IMR-90 (cell line): Measurements from ENCODE around the gene CCM2. TPM values are rescaled to one million over a fixed set of nuclear protein-coding genes. Genes with fewer than 3 reads are reported as not detected.

Experiments used
- ATAC-seq: fragments of 200-7000 bp; cut with Tn5 transposase; 2 replicates; pipeline ENCODE4 v1.9.1; 2020; ENCODE audit warnings: low read depth, mild to moderate bottlenecking, moderate library complexity
- BruUV-seq: library from RNA; stranded (reverse); fragments of 400-500 nt; replicated peaks from 2 replicates; lab custom pipeline; 2021; lab: Mats Ljungman, UMichigan
- CTCF ChIA-PET: fragments of 300-600 bp; formaldehyde crosslinking; extraction: SDS; loops from one replicate; lab custom pipeline; 2021; ENCODE audit warnings: antibody characterized with exemption; lab: Yijun Ruan, JAX
- POLR2A ChIA-PET: fragments of 300-600 bp; sonication (Branson Sonifier 250); formaldehyde crosslinking; loops from one replicate; lab custom pipeline; 2022; ENCODE audit warnings: antibody characterized with exemption; ENCODE audit not compliant: unreplicated experiment; lab: Charles Lee
- DNase-seq: peaks from one replicate; pipeline ENCODE4 v3.0.0; 2013
- H2AFZ ChIP-seq: replicated peaks from 2 replicates; pipeline ENCODE3; 2013; ENCODE audit warnings: low read length, mild to moderate bottlenecking; ENCODE audit not compliant: poor library complexity
- H2AK5ac ChIP-seq: 2 replicates; pipeline ENCODE4 v1.6.1; 2013; ENCODE audit warnings: low read depth, low read length, inconsistent platforms
- H2AK9ac ChIP-seq: replicated peaks from 2 replicates; pipeline ENCODE3; 2013; ENCODE audit warnings: mild to moderate bottlenecking, low read depth, low read length, moderate library complexity; ENCODE audit not compliant: poor library complexity
- H2BK120ac ChIP-seq: 2 replicates; pipeline ENCODE4 v1.6.1; 2013; ENCODE audit warnings: low read depth, low read length, inconsistent platforms
- H2BK15ac ChIP-seq: 3 replicates; pipeline ENCODE4 v1.6.1; 2013; ENCODE audit warnings: low read depth, low read length, inconsistent platforms
- H2BK20ac ChIP-seq: 2 replicates; pipeline ENCODE4 v1.6.1; 2013; ENCODE audit warnings: low read depth, mild to moderate bottlenecking, inconsistent platforms, low read length, moderate library complexity
- H2BK5ac ChIP-seq: 2 replicates; pipeline ENCODE4 v1.6.1; 2013; ENCODE audit warnings: mild to moderate bottlenecking, low read depth, low read length, inconsistent platforms; ENCODE audit not compliant: poor library complexity, severe bottlenecking
- H3K14ac ChIP-seq: replicated peaks from 2 replicates; pipeline ENCODE4 v1.6.1; 2013; ENCODE audit warnings: low read depth, low read length, inconsistent platforms
- H3K18ac ChIP-seq: 2 replicates; pipeline ENCODE4 v1.6.1; 2013; ENCODE audit warnings: low read depth, low read length, control low read depth
- H3K23ac ChIP-seq: 2 replicates; pipeline ENCODE4 v1.6.1; 2013; ENCODE audit warnings: low read depth, low read length, inconsistent platforms
- H3K27ac ChIP-seq: 2 replicates; pipeline ENCODE4 v1.5.1; 2013; ENCODE audit warnings: mild to moderate bottlenecking, control low read depth, low read length; ENCODE audit not compliant: insufficient read depth
- H3K27me3 ChIP-seq: 2 replicates; pipeline ENCODE4 v1.6.1; 2013; ENCODE audit warnings: low read length; ENCODE audit not compliant: control insufficient read depth, insufficient read depth
- H3K36me3 ChIP-seq: 2 replicates; pipeline ENCODE4 v1.6.1; 2013; ENCODE audit warnings: low read length, mixed read lengths; ENCODE audit not compliant: control insufficient read depth, insufficient read depth
- H3K4ac ChIP-seq: 2 replicates; pipeline ENCODE4 v1.6.1; 2013; ENCODE audit warnings: low read depth, low read length, inconsistent platforms
- H3K4me1 ChIP-seq: 2 replicates; pipeline ENCODE4 v1.6.1; 2013; ENCODE audit warnings: low read length, mixed read lengths; ENCODE audit not compliant: control insufficient read depth, insufficient read depth
- H3K4me2 ChIP-seq: 2 replicates; pipeline ENCODE4 v1.6.1; 2013; ENCODE audit warnings: low read depth, mild to moderate bottlenecking, control low read depth, low read length, moderate library complexity
- H3K4me3 ChIP-seq: 2 replicates; pipeline ENCODE4 v1.5.1; 2013; ENCODE audit warnings: low read depth, mild to moderate bottlenecking, control low read depth, low read length, moderate library complexity; ENCODE audit not compliant: insufficient read depth
- H3K56ac ChIP-seq: 2 replicates; pipeline ENCODE4 v1.6.1; 2013; ENCODE audit warnings: low read length, inconsistent platforms; ENCODE audit not compliant: insufficient read depth; ENCODE audit errors: extremely low read depth
- H3K79me1 ChIP-seq, 2 experiments: 2 replicates each; pipeline ENCODE4 v1.6.1; 2013; ENCODE audit warnings: low read length in 2 of 2, inconsistent platforms in 1 of 2, low read depth in 1 of 2
- H3K9ac ChIP-seq: 2 replicates; pipeline ENCODE4 v1.6.1; 2013; ENCODE audit warnings: low read depth, low read length, control low read depth
- H3K9me1 ChIP-seq: 2 replicates; pipeline ENCODE4 v1.6.1; 2013; ENCODE audit warnings: low read length, inconsistent platforms; ENCODE audit not compliant: insufficient read depth
- H3K9me3 ChIP-seq: 2 replicates; pipeline ENCODE4 v1.6.1; 2013; ENCODE audit warnings: low read length; ENCODE audit not compliant: control insufficient read depth, insufficient read depth
- H4K20me1 ChIP-seq: 2 replicates; pipeline ENCODE4 v1.6.1; 2013; ENCODE audit warnings: low read length, inconsistent platforms; ENCODE audit not compliant: insufficient read depth
- H4K5ac ChIP-seq: 2 replicates; pipeline ENCODE4 v1.6.1; 2013; ENCODE audit warnings: mild to moderate bottlenecking, low read depth, low read length, control low read depth
- H4K8ac ChIP-seq, 2 experiments: 2 replicates each; pipeline ENCODE4 v1.6.1; 2013; ENCODE audit warnings: low read depth in 2 of 2, low read length in 2 of 2, control low read depth in 1 of 2, inconsistent platforms in 1 of 2
- H4K91ac ChIP-seq: 2 replicates; pipeline ENCODE4 v1.6.1; 2013; ENCODE audit warnings: low read depth, low read length, inconsistent platforms; ENCODE audit not compliant: insufficient read depth
- CEBPB ChIP-seq: IDR thresholded peaks from 2 replicates; pipeline ENCODE4 v1.6.1; 2012; ENCODE audit warnings: low read depth, low read length, improper control_type of control experiment
- FOS ChIP-seq: fragments of 150-350 bp; IDR thresholded peaks from 2 replicates; pipeline ENCODE4 v1.6.1; 2016; ENCODE audit warnings: low read depth, low read length
- MAZ ChIP-seq: IDR thresholded peaks from 2 replicates; pipeline ENCODE4 v1.6.1; 2012; ENCODE audit warnings: low read depth, mild to moderate bottlenecking, low read length, improper control_type of control experiment, moderate library complexity, borderline replicate concordance
- MXI1 ChIP-seq: IDR thresholded peaks from 2 replicates; pipeline ENCODE4 v1.6.1; 2012; ENCODE audit warnings: low read depth, mild to moderate bottlenecking, low read length, moderate library complexity, borderline replicate concordance
- NFE2L2 ChIP-seq: fragments of 150-350 bp; IDR thresholded peaks from 2 replicates; pipeline ENCODE4 v1.6.1; 2016; ENCODE audit warnings: low read depth, mild to moderate bottlenecking, low read length
- POLR2A ChIP-seq: IDR thresholded peaks from 2 replicates; pipeline ENCODE4 v1.6.1; 2012; ENCODE audit warnings: mild to moderate bottlenecking, low read depth, low read length
- RAD21 ChIP-seq: IDR thresholded peaks from 2 replicates; pipeline ENCODE4 v1.6.1; 2012; ENCODE audit warnings: low read length, improper control_type of control experiment
- RCOR1 ChIP-seq: IDR thresholded peaks from 2 replicates; pipeline ENCODE4 v1.6.1; 2012; ENCODE audit warnings: mild to moderate bottlenecking, low read length, improper control_type of control experiment; ENCODE audit not compliant: insufficient replicate concordance
- WGBS, 2 experiments: methylation state at CpG; one replicate each; pipeline versions ENCODE4 v1.1.5 to v1.1.7; 2013; ENCODE audit warnings: missing lambda C conversion rate in 2 of 2; ENCODE audit not compliant: insufficient read length in 1 of 2; ENCODE audit errors: extremely low coverage in 2 of 2; 5-methylcytosine and 5-hydroxymethylcytosine counted together
- dilution Hi-C: fragments of 300-500 bp; cut with HindIII; formaldehyde crosslinking; loops from one replicate; pipeline ENCODE4 v1.14.3; 2018; ENCODE audit warnings: low sequenced_read_pairs; ENCODE audit not compliant: unreplicated experiment
- in situ Hi-C: fragments of 300-500 bp; cut with MboI; formaldehyde crosslinking; loops from 3 replicates; pipeline ENCODE4 v1.14.3; 2019; ENCODE audit warnings: low sequenced_read_pairs, inconsistent platforms, mixed read lengths
- intact Hi-C: fragments of 100-400 bp; cut with micrococcal nuclease; formaldehyde crosslinking; loops from 2 replicates; pipeline ENCODE4 v1.10.0; 2022
- polyA plus RNA-seq, 3 experiments: library from polyadenylated mRNA; depleted of rRNA; stranded (reverse); fragments of >200 nt; gene quantifications; 2 replicates each; pipeline ENCODE4 v1.2.3, GENCODE V29; 2012; ENCODE audit warnings: low replicate concordance in 1 of 3
- total RNA-seq: library from RNA; depleted of rRNA; stranded (reverse); fragments of >200 nt; gene quantifications from 2 replicates; pipeline ENCODE4 v1.2.3, GENCODE V29; 2012

The CCM2 gene
- total and polyA plus RNA-seq, 2 of the 4 experiments (the other 2 are of a cell fraction) = 65.2 to 78.5 TPM

GRCh38 chr7:44969049-44969700 lies 30.8 kb upstream of the CCM2 start:
- no peak overlapping the region for H2AK9ac ChIP-seq

More at GRCh38 chr7:44969049-44969700, 30.8 kb upstream of the CCM2 start:
- Histone ChIP-seq H4K8ac (no peak overlapping the region), H3K4me3 (no peak overlapping the region), H2BK120ac (no peak overlapping the region), H3K9ac (no peak overlapping the region), H3K4ac (no peak overlapping the region), H3K79me1 (no peaks in the 10 kb centered on the region), H3K9me3 (no peaks in the 10 kb centered on the region), H3K4me1 (no peaks in the 10 kb centered on the region), H3K56ac (no peak overlapping the region), H3K4me2 (no peak overlapping the region), H2AFZ (peak overlapping the region; percentile 49), H3K27me3 (peaks cover 10% of the 10 kb centered on the region; the same call in 1 of the 2 replicates), H2BK5ac (no peak overlapping the region), H3K27ac (no peak overlapping the region), H3K14ac (no peak overlapping the region), H2AK5ac (no peak overlapping the region), H4K20me1 (no peaks in the 10 kb centered on the region), H2BK20ac (no peak overlapping the region), H4K91ac (no peak overlapping the region), H3K9me1 (no peaks in the 10 kb centered on the region), H2BK15ac (no peak overlapping the region), H3K36me3 (no peaks in the 10 kb centered on the region), H3K18ac (no peak overlapping the region), H3K23ac (no peak overlapping the region), H4K5ac (no peak overlapping the region)
- BruUV-seq = no TSS peak
- WGBS, 2 experiments = no CpG with 5 or more reads among the region's 11 CpGs
- ATAC-seq (no peak), DNase-seq (no peak)
- intact Hi-C loops = no loop called here
- dilution Hi-C loops = no loop called here
- ChIA-PET CTCF (no interaction called here), POLR2A (no interaction called here)
- TF ChIP-seq CEBPB (no peak), FOS (no peak), MAZ (no peak), NFE2L2 (no peak), MXI1 (no peak), RCOR1 (no peak), RAD21 (no peak), POLR2A (no peak)
- in situ Hi-C loops = loop anchor here (10.0 kb wide), 1 partner anchor 166 kb away; no protein-coding TSS in a partner anchor
